ENCODE data around the gene USP40. TPM values are rescaled to one million over a fixed set of nuclear protein-coding genes. Genes with fewer than 3 reads are reported as not detected.
A peak's percentile ranks its signal among the peaks of the same experiment; 100 is the strongest.

USP40 gene
- total RNA-seq, 1 donor from 2014 or later, result 21.8 TPM

DNA sequence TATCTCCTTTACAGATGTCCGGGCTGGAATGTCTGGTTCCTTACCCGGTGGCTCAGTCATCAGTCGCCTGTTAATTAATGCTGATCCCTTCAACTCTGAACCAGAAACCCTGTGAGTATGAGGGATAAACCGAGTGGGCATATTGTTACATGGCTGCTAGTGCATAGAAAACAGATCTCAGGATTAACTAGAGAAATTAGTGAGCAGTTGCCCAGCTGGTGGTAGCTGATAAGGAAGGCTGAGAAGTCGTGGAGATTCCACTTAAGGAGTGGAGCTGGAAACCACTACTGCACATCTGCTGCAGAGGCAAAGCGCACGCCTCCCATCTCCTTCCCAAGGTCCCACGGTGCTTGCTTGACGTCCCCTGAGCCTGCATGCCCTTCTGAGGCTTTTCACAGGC is 114.6 kb downstream of the USP40 start:
- intact Hi-C loops (cut with micrococcal nuclease), result no loop called here
- DNase-seq, result no peak
- no peak for ATAC-seq

DNA sequence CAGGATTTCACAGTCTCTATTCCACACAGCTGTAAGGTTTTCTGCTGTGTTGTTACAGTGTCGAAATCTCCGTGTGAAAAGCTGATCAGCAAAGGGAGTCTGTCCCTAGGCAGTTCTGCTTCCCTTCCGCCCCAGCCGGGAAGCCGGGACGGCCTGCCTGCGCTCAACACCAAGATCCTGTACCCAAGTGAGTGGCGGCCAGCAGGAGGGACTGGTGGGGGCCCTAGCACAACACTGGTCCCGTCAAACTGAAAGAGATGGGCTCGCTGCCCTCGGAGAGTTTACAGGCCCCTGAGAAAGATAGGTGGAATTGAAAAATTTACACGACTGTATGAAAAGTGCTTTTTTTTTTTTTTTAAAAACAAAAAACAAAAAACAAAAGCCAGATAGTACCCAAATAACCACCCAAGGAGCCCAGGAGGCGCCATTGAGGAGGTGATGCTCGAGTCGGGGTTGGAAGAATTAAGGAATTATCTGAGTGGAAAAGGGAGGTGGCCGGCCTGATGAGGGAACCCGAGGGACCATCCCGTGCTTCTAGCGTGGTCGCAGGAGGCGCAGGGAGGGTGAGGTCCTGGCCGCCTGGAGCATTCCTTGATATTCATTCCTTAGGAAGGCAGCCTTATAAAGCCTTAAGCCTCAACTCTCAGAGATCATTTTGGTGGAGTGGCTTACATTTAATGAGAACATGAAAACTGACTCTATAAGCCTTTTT is 115.6 kb downstream of the USP40 start:
- no peak for DNase-seq
- no peak for ATAC-seq
- intact Hi-C loops (cut with micrococcal nuclease), result no loop called here

DNA sequence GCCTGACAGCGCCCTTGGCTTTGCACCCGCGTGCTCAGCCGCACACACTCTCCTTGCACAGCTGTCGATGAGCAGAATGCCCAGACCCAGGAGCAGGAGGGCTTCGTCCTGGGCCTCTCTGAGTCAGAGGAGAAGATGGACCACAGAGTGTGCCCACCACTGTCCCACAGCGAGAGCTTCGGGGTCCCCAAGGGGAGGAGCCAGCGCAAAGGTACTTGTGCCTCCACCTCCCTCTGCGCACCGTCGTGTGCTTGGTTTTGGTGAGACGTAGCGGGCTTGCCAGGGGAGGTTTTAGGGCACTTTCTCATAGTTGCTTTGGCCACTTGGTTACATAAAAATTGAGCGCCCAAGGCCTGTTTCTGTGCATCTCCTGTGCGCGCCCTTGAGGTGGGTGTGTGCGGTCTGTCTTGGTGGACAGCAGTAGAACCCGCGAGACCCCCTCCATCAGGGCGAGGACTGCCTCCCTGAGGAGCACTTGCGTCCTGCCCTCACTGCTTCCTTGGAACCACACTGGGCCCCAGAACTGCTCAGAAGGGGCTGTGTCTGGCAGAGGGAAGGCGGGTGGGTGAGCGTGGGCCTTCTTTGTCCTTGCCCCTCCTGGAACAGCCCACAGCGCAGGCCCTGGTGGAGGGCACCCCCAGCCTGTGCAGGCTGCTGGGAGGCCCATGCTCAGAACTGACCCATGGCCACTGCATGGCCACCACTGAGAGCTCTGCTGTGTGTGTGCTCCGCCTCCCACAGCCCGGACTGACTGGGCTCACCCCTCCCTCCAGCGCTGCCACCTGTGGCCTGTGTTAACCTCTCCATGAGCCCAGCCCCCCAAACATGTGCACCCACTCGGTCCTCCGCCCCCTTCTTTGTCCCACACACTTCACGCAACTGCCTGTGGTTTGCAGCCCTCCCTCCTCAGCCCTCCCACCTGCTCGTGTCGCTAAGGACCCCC is 116.4 kb downstream of the USP40 start:
- no peak for DNase-seq

DNA sequence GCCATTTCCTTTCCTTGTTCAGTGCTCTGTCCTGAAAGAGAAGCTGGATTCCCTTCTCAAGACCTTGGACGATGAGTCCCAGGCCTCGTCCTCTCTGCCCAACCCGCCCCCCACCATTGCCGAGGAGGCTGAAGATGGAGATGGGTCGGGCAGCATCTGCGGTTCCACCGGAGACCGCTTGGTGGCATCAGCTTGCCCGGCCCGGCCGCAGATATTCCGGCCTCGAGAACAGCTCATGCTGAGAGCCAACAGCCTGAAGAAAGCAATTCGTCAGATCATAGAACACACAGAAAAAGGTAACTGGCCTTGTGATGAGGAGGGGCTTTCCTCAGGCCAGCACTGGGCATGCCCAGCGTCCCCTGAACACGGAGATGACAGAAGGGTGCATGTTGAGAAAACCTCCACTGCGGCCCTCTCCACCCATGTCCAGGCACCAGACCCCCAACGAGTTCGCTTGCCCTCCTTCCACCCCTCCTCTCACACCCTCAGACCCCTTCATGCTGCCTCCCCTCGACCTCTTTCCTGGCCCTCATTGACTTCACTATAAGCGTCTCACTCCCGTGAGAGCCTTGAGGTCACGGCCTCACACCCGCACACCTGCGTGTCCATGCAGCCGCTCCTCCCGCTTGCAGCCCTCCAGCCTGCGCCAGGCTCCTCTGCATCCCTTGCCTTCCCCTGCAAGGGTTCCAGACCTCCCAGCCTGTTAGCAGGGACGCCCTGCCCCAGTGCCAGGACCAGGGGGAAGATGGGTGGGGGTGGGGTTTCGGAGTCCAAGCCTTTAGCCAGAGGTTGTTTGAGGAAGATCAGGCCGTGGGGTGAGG is 117.3 kb downstream of the USP40 start:
- ATAC-seq, result peak; percentile 28
- DNase-seq, result no peak
- intact Hi-C loops (cut with micrococcal nuclease), result loop anchor here (10.0 kb wide), 1 partner anchor 94 kb away; the partner anchor contains the start of gene DGKD

More for the DNA sequence above, 116.4 kb downstream of the USP40 start:
- intact Hi-C loops (cut with micrococcal nuclease), result loop anchor here (10.0 kb wide), 1 partner anchor 95 kb away; the partner anchor contains the start of gene DGKD
- ATAC-seq, result no peak

DNA sequence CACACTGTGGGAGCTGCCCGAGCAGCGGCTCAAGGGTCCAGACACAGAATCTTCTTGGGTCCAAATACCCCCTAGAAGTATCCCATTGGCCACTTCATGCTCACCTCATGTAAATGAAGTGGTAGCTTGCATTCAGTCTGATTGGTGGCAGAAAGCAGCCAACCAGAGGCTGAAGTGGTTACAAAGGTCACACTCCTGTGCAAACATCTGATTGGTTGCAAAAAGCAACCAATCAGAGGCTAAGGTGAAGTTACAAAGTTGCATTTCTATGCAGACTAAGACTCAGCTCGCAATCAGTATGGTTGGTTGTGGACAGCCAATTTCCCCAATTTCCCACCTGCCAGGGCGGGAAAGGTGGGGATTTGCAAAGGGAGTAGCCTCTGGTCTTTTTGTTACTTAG is 118.0 kb downstream of the USP40 start:
- intact Hi-C loops (cut with micrococcal nuclease), result loop anchor here (10.0 kb wide), 1 partner anchor 94 kb away; the partner anchor contains the start of gene DGKD
- no peak for ATAC-seq
- no peak for DNase-seq

DNA sequence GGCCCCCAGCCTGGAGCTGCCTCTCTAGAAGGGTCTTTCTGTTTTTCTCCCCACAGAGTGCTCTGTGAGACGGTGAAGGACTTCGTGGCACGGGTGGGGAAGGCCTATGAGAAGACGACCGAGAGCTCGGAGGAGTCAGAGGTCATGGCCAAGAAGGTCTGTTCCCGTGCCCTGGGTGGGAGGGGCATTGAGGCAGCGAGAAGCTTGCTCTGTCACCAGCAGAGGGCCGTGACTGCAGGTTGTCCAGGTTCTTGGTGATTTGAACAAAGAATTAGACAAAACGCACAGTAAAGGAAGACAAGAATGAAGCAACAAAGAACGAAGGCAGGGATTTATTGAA is 118.4 kb downstream of the USP40 start:
- DNase-seq (no peak), ATAC-seq (no peak)
- intact Hi-C loops (cut with micrococcal nuclease), result loop anchor here (10.0 kb wide), 1 partner anchor 93 kb away; the partner anchor contains the start of gene DGKD

DNA sequence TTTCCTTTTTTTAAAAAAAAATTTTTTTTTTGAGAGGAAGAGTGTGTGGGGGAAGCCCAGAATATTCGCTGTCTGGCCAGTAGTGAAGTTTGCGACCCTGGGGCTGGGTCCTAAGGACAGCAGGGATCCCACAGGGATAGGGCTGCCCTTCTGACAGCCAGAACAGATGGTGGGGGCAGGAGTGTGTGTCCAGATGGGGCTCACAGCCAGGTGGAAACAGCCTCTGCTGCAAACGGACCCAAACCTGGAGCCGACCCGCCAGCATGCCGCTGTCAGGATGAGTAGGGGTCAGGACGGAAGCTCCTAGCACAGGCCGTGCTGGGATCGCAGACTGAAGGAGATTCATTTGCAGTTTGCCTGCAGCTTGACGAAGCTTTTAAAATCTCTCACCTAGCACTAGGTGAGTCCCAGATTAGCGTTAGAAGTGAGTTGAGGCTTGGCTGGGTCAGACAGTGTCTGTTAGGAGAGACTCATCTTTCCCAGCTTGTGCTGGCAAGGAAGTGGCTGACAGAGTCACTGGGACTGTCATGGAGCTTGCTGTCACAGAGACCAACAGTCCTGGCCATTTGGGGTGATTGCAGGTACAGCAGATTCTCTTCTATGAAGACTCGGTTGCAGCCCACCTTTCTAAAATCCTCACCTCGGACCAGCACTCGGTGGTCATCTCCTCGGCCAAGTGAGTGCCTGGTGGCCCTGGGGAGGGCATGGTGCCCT is 118.9 kb downstream of the USP40 start:
- ATAC-seq (no peak), DNase-seq (no peak)
- intact Hi-C loops (cut with micrococcal nuclease), result loop anchor here (10.0 kb wide), 1 partner anchor 93 kb away; the partner anchor contains the start of gene DGKD

DNA sequence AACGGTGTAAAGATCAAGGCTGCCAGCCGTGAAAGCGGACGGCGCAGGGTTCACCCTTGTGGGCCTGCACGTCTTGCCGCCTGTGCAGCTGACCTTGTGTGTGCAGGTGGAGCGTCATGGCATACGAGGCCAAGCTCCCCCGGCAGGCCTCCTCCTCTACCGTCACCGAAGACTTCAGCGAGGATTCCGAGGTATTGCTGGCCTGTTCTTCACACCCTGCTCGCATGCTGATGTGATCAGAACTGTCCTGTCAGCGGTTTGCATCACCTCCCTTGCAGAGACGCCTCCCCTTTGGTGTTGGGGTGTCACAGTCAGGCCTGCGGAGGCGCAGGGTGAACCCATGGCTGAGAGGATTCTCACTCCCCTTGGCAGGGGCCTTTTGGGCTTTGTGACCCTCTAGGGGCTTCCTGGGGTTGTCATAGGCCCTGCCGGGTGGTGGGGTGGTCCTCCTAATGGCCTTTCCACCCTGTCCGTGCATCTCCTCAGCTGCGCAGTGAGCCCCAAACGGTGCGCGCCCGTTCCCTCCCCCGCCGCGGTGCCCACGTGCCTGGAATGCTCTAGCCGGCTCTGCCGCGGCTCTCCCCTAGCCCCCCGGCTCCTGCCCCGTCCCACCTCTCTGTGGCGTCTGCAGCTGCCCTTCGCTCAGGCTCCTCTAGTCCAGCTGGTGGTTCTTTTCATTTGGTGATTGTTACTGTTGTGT is 119.8 kb downstream of the USP40 start:
- no peak for ATAC-seq
- no peak for DNase-seq
- intact Hi-C loops (cut with micrococcal nuclease), result loop anchor here (10.0 kb wide), 1 partner anchor 92 kb away; the partner anchor contains the start of gene DGKD

DNA sequence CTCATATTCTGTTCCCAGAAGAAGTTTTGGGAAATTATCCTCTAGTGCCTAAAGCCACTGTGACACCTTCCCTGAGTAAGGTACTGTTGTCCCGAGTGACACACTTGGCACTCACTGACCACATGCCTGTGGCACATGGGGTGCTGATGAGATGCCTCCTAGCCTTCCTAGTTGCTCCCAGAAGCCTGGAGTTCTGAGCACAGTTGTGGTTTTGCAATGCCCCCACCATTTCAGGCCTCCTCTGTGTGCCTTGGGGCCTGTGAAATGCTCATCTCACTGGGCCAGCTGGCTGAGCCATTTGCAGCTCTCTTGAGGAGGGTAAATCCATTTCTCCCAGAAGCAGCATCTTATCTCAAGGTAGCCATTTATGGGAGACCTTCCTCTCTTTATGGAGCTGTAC is 120.5 kb downstream of the USP40 start:
- DNase-seq (no peak), ATAC-seq (no peak)
- intact Hi-C loops (cut with micrococcal nuclease), result loop anchor here (10.0 kb wide), 1 partner anchor 91 kb away; the partner anchor contains the start of gene DGKD

DNA sequence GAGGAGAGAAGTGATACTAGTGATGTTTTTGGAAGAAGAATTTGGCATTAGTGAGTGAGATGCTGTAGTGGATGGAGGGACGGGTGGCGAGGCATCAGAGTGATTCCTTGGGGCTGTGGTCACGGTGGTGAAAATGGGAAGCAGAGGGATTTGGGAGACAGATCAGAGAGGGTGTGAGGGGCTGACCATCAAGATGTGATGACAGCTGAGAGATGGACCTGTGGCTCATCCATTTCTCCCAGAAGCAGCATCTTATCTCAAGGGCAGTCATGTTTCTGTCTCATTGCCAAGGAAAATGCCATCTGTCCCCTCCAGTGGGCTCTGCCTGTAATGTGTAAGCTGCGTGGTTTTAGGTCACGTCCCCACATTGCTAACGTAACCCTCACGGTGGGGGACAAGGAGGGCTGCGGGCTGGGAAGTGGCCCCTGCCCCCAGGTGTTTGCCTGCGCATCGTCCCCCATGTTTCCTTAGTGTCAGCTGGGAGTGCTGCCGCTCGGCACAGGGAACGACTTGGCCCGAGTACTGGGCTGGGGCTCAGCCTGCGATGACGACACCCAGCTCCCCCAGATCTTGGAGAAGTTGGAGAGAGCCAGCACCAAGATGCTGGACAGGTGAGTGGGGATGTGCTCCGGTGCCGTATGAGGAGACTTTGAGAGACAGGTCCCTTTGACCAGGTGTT is 121.3 kb downstream of the USP40 start:
- DNase-seq, result no peak
- no peak for ATAC-seq
- intact Hi-C loops (cut with micrococcal nuclease), result loop anchor here (10.0 kb wide), 1 partner anchor 90 kb away; the partner anchor contains the start of gene DGKD

DNA sequence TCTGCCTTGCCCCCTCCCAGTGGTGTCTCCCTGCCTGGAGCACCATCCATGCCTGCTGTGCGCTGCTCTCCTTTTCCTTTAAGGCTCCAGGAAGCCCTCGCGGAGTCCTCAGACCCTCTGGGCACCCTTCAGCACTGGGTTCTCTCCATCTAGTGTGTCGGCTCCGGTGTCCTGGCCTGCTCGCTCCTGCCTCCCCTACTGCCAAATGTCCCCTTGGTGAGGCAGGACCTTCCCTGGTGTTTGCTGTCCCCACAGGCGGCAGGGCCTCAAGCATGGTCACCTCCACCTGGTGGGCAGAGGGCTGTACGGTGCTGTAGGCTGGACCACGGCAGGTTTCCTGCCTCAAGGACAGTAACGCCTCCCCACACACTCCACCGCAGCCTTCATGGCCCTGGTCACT is 122.1 kb downstream of the USP40 start:
- DNase-seq (no peak), ATAC-seq (no peak)
- intact Hi-C loops (cut with micrococcal nuclease), result loop anchor here (10.0 kb wide), 1 partner anchor 90 kb away; the partner anchor contains the start of gene DGKD

DNA sequence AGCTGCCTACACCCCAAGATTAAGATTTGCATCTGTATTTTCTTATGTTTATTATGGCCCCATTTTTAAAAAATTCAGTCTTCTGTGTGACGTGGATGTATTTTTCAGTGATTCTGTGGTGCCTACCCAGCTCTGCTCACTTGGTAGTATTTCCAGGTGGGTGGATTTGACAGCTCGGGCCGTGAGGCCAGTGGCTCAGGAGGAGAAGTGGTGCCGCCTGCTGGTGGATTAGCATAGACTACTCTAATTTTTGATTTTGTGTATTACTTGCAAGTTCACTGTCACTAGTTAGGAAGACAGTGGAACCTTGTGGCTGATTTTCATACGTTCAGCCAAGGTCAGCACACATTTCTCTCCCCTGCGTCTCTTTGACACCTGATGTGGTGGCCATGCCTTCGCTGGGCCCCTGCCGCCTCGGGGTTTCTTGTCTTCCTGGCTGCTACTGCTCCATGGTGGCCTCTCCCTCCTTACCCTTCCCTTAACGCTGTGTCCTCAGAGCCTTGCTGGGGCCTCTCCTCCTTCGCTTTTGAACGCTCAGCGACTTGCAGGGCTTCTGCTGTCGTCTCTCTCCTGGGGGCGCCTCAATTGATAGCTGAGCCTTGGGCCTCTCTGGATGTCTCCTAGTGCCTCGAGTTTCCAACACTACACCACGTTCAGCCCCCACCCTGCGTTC is 122.9 kb downstream of the USP40 start:
- intact Hi-C loops (cut with micrococcal nuclease), result loop anchor here (10.0 kb wide), 1 partner anchor 89 kb away; the partner anchor contains the start of gene DGKD
- DNase-seq (peak; percentile 80), ATAC-seq (peak; percentile 69)

DNA sequence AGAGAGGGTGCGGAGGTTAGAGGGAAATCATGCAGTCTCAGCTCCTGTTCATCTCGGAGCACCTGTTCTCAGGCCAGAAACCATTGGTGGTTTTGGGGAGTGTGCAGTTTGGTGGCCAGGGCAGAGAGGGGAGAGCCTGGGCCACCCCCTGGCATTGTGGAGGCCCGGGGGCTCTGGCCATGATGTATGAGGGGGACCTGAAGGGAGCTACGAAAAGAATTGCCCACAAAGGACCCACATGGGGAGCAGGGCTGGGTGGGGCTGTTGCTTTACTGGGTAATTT is 124.6 kb downstream of the USP40 start:
- no peak for ATAC-seq
- intact Hi-C loops (cut with micrococcal nuclease), result loop anchor here (10.0 kb wide), 1 partner anchor 87 kb away; the partner anchor contains the start of gene DGKD
- DNase-seq, result no peak

DNA sequence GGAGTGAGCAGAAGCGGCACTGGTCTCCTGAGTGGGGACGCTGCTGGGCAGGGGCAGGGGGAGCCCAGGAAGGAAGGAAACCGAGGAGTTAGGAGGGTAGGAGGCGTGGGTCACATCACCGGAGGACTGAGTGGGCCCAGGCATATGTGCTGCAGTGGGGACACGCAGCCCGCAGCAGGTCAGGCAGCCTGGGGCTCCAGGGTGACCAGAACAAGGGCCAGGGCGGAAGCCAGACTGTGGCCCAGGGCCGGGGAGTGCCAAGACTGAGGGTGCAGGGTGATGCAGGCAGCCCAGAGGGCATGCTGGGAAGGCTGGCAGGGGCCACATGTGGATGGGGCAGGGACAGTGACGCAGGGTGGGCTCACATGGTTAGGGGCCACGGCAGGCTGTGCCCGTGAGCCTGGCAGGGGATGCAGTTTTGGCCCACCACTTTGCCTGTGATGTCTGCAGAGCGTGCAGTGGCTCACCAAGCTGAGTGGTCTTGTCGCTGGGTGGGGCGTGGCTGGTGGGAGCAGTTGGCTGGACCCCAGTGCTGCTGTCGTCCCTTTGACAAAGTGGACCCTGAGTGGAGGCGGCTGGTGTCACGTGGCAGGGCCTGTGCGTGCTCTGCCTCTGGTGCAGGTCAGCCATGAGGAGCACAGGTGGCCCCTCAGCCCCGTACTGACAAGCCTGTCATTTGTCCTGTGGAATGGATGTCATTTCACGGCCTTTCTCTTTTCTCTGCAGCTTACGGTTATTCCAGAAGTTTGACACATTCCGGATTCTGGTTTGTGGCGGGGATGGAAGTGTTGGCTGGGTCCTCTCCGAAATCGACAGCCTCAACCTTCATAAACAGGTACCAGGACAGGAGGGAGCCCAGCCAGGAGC is 125.2 kb downstream of the USP40 start:
- ATAC-seq (no peak), DNase-seq (no peak)
- intact Hi-C loops (cut with micrococcal nuclease), result loop anchor here (10.0 kb wide), 1 partner anchor 87 kb away; the partner anchor contains the start of gene DGKD

DNA sequence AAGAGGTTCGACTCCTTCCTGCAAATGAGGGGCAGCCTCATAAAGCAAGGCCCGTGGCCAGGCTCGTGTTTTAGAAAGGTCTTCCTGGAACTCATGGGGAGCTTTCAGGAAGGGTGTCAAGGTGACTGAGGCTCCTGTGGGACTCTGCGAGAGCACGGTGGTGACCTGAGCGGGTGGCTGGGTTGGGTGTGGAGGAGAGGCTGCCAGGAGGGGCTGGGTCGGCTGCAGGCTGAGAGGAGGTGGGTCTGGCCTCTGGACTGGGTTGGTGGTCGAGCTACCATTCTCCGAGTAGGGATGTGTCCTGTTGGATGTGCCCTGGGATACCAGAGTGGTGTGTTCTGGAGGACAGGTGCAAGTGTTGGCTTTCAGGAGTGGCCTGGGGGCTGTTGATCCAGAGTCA is 125.9 kb downstream of the USP40 start:
- DNase-seq (no peak), ATAC-seq (no peak)
- intact Hi-C loops (cut with micrococcal nuclease), result loop anchor here (10.0 kb wide), 1 partner anchor 86 kb away; the partner anchor contains the start of gene DGKD

DNA sequence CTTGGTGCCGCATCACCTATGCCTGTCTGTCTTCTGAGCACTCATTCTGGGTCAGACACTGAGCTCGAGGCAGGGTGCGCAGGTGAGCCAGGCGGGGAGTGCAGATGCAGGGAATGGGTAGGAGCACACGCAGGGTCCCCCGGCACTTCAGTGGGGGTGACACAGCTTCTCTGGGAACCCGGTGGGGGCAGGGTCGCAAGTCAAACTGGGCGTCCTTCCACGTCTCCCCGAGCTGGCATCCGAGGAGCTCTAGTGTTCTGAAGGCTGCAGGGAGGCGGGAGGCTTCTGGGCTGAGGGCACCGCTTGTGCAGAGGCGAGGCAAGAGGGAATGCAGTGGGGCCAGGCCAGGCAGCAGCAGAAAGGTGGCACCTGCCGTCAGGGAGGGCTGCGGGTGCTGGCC is 126.3 kb downstream of the USP40 start:
- intact Hi-C loops (cut with micrococcal nuclease), result loop anchor here (10.0 kb wide), 1 partner anchor 86 kb away; the partner anchor contains the start of gene DGKD
- ATAC-seq, result no peak

More for the DNA sequence above, 126.3 kb downstream of the USP40 start:
- DNase-seq, result no peak
